ENCODE results near the gene GGN.
"Not testable (repeated sequence)": the region's sequence is repeated elsewhere in the genome, so short reads cannot be mapped to it uniquely, and the experiment has no call there.

The GGN gene

GRCh38 chr19:38359242-38360021 lies 28.4 kb downstream of the GGN start:
- no peak for DNase-seq

GRCh38 chr19:38358071-38358470 lies 29.8 kb downstream of the GGN start:
- no peak for DNase-seq

DNA sequence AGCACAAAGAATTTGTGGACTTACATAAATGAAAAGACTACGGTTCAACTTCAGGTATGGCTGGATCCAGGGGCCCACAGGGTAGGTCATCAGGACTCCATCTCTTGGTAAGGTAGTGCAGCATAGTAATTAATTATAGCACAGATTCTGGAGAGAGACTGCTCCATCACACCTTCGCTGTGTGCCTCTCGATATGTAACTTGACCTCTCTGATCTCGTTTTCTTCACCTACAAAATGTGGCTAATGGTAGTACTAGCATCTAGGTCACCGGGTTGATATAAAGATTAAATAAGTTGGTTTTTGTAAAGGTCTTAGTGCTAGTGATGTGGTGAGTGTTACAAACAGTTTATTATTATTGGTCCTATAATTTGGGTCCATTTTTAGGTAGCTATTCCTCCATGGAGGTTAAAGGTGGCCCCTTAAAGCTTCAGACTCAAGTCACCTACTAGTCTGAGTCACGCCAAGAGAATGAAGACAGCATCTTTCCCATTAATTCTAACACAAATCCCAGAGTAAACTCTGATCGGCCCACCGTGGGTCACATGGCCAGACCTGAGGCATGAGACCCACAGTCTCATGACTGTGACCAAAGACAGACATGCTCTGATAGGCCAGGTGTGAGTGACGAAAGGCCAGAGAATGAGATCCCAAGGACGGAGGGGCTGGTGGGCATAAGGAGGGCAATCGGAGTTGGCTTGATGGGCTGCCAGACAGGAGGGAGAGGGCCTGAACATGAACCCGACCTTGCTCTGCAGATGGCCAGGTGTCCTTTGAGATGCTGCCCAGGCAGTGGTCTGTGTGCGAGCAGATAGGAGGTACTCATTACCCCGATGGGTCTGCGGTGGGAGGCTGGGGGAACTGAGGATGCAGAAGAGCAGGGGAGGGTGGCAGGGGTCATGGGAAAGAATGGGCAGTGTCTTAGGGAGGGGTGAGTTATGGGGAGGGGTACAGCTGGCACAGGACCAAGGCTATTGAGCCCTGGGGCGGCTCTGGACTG lies 31.8 kb downstream of the GGN start:
- DNase-seq: no peak

- DNase-seq: no peak
Measured at GRCh38 chr19:38352611-38353010, 35.2 kb downstream of the GGN start.

DNA sequence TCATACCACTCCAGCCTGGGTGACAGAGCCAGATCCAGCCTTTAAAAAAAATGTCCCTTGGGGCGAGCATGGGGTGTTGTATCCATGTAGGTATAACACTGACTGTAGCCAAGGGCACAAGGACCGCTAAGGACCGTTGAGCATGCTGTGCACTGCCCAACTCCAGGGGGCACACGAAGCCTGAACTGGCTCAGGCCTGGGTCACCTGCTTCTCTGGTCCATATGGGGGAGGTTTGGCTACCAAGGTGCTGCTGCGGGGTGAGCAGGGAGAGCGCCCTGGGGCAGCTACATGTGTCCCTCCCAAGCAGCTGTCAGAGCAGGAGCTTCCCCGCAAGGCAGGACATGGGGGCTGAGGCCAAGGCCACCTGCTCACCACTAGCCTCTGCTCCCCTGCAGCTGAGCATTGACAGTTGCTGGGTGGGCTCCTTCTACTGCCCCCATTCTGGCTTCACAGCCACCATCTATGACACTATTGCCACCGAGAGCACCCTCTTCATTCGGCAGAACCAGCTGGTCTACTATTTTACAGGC lies 35.9 kb downstream of the GGN start:
- DNase-seq: no peak

- no peak for DNase-seq
Measured at GRCh38 chr19:38350883-38351282, 37.0 kb downstream of the GGN start.

DNA sequence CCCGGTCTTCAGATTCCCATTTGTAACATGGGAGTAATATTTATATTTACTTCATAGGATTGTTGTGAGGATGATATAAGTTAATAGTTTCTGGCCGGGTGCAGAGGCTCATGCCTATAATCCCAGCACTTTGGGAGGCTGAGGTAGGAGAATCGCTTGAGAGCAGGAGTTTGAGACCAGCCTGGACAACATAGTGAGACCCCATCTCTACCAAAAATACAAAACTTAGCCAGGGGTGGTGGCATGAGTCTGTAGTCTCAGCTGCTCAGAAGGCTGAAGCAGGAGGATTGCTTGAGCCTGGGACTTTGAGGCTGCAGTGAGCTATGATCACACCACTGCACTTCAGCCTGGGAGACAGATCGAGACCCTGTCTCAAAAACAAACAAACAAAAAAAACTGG lies 41.0 kb downstream of the GGN start:
- DNase-seq: no peak

DNA sequence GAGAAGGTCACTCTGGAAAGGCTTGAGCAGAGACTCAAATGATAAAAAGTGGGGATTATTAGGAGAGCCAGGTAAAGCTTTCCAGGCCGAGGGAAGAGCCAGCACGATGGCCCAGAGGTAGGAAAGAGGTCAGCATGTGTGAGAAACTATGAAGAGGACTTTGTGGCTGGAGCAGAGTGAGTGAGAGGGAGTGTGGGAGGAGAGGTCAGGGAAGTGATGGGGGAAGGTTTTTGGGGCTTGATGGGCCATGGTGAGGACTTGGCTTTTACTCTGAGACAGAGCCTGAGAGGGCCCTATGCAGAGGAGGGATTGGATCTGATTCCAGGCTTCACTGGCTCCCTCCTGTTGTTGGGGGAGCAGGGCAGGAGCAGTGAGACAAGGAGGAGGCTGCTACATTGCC lies 46.9 kb downstream of the GGN start:
- no peak for DNase-seq

DNA sequence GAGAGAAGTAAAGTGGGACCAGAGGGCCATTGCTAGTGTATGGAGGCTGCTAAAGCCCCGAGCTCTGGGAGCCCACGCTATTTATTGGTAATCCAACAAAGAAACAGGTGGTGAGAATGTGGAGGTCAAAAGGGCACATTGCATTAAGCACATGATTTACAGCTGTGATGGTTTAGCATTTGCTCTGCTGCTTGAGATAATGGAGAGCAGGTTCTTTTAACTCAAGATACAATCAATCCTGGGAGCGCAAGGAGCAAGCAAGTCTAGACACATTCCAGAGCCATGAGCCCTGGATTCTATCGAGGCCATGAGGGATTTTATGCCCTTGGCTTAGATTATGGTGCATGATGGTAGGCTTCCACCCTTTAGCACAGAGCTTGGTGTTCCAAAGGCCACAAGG lies 48.8 kb downstream of the GGN start:
- DNase-seq: not testable (repeated sequence)

GRCh38 chr19:38337360-38337653 lies 50.5 kb downstream of the GGN start:
- DNase-seq: no peak

- peak; percentile 93 for DNase-seq
Measured at GRCh38 chr19:38336638-38337359, 51.0 kb downstream of the GGN start.

DNA sequence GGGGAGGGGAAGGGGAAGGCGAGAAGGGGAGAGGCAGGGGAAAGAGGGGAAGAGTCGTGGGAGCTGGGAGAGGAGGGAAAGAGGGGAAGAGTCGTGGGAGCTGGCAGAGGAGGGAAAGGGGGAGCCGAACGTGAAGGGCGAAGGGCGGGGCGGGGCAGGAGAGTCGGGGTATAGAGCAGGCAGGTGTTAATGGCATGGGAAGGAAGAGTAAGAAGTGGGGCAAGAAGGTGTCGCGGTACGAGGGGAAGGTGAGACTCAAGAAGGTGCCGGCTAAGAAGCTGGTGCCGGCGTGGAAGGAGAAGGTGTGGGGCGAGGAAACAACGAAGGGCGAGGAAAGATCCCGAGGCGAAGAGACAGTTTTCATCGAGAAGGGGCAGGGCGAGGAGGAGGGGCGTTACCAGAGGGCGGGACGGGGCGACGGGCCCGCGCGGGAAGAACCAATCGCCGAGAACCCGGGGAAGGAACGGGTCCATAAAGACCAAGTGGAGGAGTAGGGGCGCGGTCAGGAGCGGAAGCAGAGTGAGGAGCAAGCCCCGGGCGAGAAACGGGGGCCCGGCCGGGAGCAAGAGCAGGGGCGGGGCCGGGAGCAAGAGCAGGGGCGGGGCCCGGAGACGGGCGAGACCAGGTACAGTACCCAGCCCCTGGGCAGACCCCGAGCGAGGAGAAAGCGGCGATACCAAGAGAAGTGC lies 51.7 kb downstream of the GGN start:
- peak; percentile 93 for DNase-seq
